H1 (cell line): ENCODE data around the gene PEAK1. TPM values are rescaled to one million over a fixed set of nuclear protein-coding genes. Genes with fewer than 3 reads are reported as not detected.

Experiments
- CTCF ChIA-PET: fragments of 300-600 bp; sonication (Branson Sonifier 250); formaldehyde crosslinking; loops from one replicate; lab custom pipeline; 2021; ENCODE audit not compliant: partially characterized antibody; lab: Charles Lee
- POLR2A ChIA-PET: fragments of 300-600 bp; sonication (Branson Sonifier 250); formaldehyde crosslinking; loops from one replicate; lab custom pipeline; 2021; ENCODE audit warnings: inconsistent platforms; ENCODE audit not compliant: partially characterized antibody; lab: Charles Lee
- DNase-seq, 2 experiments: peaks; one replicate each; pipeline versions ENCODE4 v3.0.0 to v3.0.0-alpha.2; 2010 to 2022; ENCODE audit warnings: low spot score in 2 of 2, low read depth in 1 of 2, mixed read lengths in 1 of 2
- FAIRE-seq: peaks from 2 replicates; lab custom pipeline; 2011; peaks lifted over from hg19 to GRCh38; lab: Jason Lieb, UNC
- H2AFZ ChIP-seq: 2 replicates; pipeline ENCODE4 v1.8.1; 2012; ENCODE audit warnings: low read length, inconsistent platforms
- H2AK5ac ChIP-seq: 2 replicates; pipeline ENCODE4 v1.6.1; 2013; ENCODE audit warnings: low read depth, low read length
- H2BK120ac ChIP-seq: replicated peaks from 2 replicates; pipeline ENCODE3; 2013; ENCODE audit warnings: low read depth, low read length, inconsistent platforms
- H2BK12ac ChIP-seq: 2 replicates; pipeline ENCODE4 v1.6.1; 2013; ENCODE audit warnings: low read depth, low read length
- H2BK15ac ChIP-seq: 2 replicates; pipeline ENCODE4 v1.6.1; 2013; ENCODE audit warnings: low read length
- H2BK20ac ChIP-seq: 2 replicates; pipeline ENCODE4 v1.6.1; 2013; ENCODE audit warnings: low read length
- H2BK5ac ChIP-seq: 2 replicates; pipeline ENCODE4 v1.6.1; 2013; ENCODE audit warnings: low read depth, low read length
- H3K14ac ChIP-seq: 2 replicates; pipeline ENCODE4 v1.6.1; 2013; ENCODE audit warnings: inconsistent platforms; ENCODE audit not compliant: insufficient read length
- H3K18ac ChIP-seq: 2 replicates; pipeline ENCODE4 v1.6.1; 2013; ENCODE audit warnings: low read length; ENCODE audit errors: extremely low read depth
- H3K23ac ChIP-seq: 2 replicates; pipeline ENCODE4 v1.6.1; 2013; ENCODE audit warnings: inconsistent platforms; ENCODE audit not compliant: insufficient read length
- H3K23me2 ChIP-seq: 2 replicates; pipeline ENCODE4 v1.6.1; 2013; ENCODE audit warnings: low read depth, low read length
- H3K27ac ChIP-seq: 2 replicates; pipeline ENCODE4 v1.6.1; 2011; ENCODE audit warnings: low read depth, low read length, inconsistent platforms
- H3K27me3 ChIP-seq, 4 experiments: replicated peaks in 1 of 4; 1 replicate in 1 of 4; 2 replicates in 3 of 4; pipeline versions ENCODE4 v1.6.1 to v1.8.1; 2011 to 2013; ENCODE audit warnings: low read length in 3 of 4, mild to moderate bottlenecking in 3 of 4, inconsistent platforms in 2 of 4, mixed read lengths in 2 of 4, moderate library complexity in 1 of 4; ENCODE audit not compliant: control insufficient read depth in 3 of 4, insufficient read depth in 3 of 4; ENCODE audit errors: extremely low read depth in 1 of 4
- H3K36me3 ChIP-seq, 4 experiments: 2 replicates each; pipeline versions ENCODE4 v1.6.1 to v1.8.1; 2011 to 2013; ENCODE audit warnings: mild to moderate bottlenecking in 4 of 4, low read length in 3 of 4, moderate library complexity in 2 of 4, control low read depth in 1 of 4, inconsistent platforms in 1 of 4; ENCODE audit not compliant: insufficient read depth in 4 of 4, control insufficient read depth in 2 of 4
- H3K4ac ChIP-seq: replicated peaks from 2 replicates; pipeline ENCODE3; 2013; ENCODE audit warnings: low read length, low read depth, mixed read lengths, inconsistent platforms; ENCODE audit not compliant: insufficient read length
- H3K4me1 ChIP-seq, 4 experiments: replicated peaks in 1 of 4; 1 replicate in 1 of 4; 2 replicates in 3 of 4; pipeline versions ENCODE4 v1.6.1 to v1.8.1; 2011 to 2013; ENCODE audit warnings: low read length in 3 of 4, inconsistent platforms in 2 of 4, mixed read lengths in 1 of 4; ENCODE audit not compliant: insufficient read depth in 4 of 4, control insufficient read depth in 3 of 4
- H3K4me2 ChIP-seq, 2 experiments: 2 replicates each; pipeline versions ENCODE4 v1.6.1 to v1.8.1; 2011 to 2013; ENCODE audit warnings: low read depth in 2 of 2, low read length in 2 of 2, control low read depth in 1 of 2, inconsistent platforms in 1 of 2, mild to moderate bottlenecking in 1 of 2; ENCODE audit not compliant: insufficient read depth in 1 of 2
- H3K4me3 ChIP-seq, 4 experiments: fragments of 200-600, 300-600 bp in 1 of 4; sonication (generic), shearing (Covaris generic), sonication (Bioruptor Twin) in 1 of 4; 2 replicates each; pipeline versions ENCODE4 v1.5.1 to v1.8.1; 2011 to 2016; ENCODE audit warnings: low read length in 4 of 4, low read depth in 3 of 4, control low read depth in 2 of 4, inconsistent platforms in 2 of 4, mild to moderate bottlenecking in 2 of 4, mixed read lengths in 1 of 4, moderate library complexity in 1 of 4; ENCODE audit not compliant: insufficient read depth in 2 of 4; ENCODE audit errors: extremely low read depth in 1 of 4
- H3K56ac ChIP-seq: replicated peaks from 2 replicates; pipeline ENCODE3; 2013; ENCODE audit warnings: low read depth, mild to moderate bottlenecking, mixed read lengths, low read length, inconsistent platforms; ENCODE audit not compliant: insufficient read length
- H3K79me1 ChIP-seq: 2 replicates; pipeline ENCODE4 v1.6.1; 2013; ENCODE audit warnings: low read depth, low read length, control low read depth
- H3K79me2 ChIP-seq, 2 experiments: 2 replicates each; pipeline versions ENCODE4 v1.6.1 to v1.8.1; 2012 to 2013; ENCODE audit warnings: low read length in 2 of 2, mild to moderate bottlenecking in 2 of 2, inconsistent platforms in 1 of 2; ENCODE audit not compliant: insufficient read depth in 2 of 2, control insufficient read depth in 1 of 2
- H3K9ac ChIP-seq, 4 experiments: replicated peaks in 1 of 4; 1 replicate in 1 of 4; 2 replicates in 3 of 4; pipeline versions ENCODE4 v1.6.1 to v1.8.1; 2011 to 2013; ENCODE audit warnings: low read depth in 3 of 4, low read length in 3 of 4, control low read depth in 2 of 4, mild to moderate bottlenecking in 2 of 4, moderate library complexity in 2 of 4, inconsistent platforms in 1 of 4; ENCODE audit errors: extremely low read depth in 1 of 4
- H3K9me3 ChIP-seq, 2 experiments: 2 replicates each; pipeline versions ENCODE4 v1.6.1 to v1.8.1; 2012 to 2013; ENCODE audit warnings: mild to moderate bottlenecking in 2 of 2, moderate library complexity in 2 of 2, control low read depth in 1 of 2, inconsistent platforms in 1 of 2, low read depth in 1 of 2, low read length in 1 of 2, mixed read lengths in 1 of 2; ENCODE audit not compliant: insufficient read depth in 2 of 2
- H4K20me1 ChIP-seq, 2 experiments: replicated peaks in 1 of 2; 2 replicates each; pipeline versions ENCODE3 to v1.8.1; 2011 to 2013; ENCODE audit warnings: inconsistent platforms in 2 of 2, low read length in 2 of 2, mild to moderate bottlenecking in 1 of 2; ENCODE audit not compliant: insufficient read depth in 2 of 2, control insufficient read depth in 1 of 2
- H4K5ac ChIP-seq: 2 replicates; pipeline ENCODE4 v1.6.1; 2013; ENCODE audit warnings: low read length, low read depth, mixed read lengths, inconsistent platforms; ENCODE audit not compliant: insufficient read length
- H4K8ac ChIP-seq: 2 replicates; pipeline ENCODE4 v1.8.0; 2013; ENCODE audit warnings: mild to moderate bottlenecking, moderate library complexity, low read length, inconsistent platforms; ENCODE audit not compliant: insufficient read depth; ENCODE audit errors: extremely low read depth
- H4K91ac ChIP-seq: replicated peaks from 2 replicates; pipeline ENCODE3; 2013; ENCODE audit warnings: low read length, mixed read lengths, inconsistent platforms; ENCODE audit not compliant: insufficient read length
- BCL11A ChIP-seq, 2 experiments: IDR thresholded peaks; one replicate each; pipeline ENCODE4 v1.6.1; 2011; ENCODE audit warnings: low read depth in 2 of 2, low read length in 2 of 2, mild to moderate bottlenecking in 2 of 2
- BRCA1 ChIP-seq: IDR thresholded peaks from 2 replicates; pipeline ENCODE4 v1.6.1; 2012; ENCODE audit warnings: low read depth, low read length, improper control_type of control experiment
- CBX5 ChIP-seq: fragments of 300-800, 300-1000 bp; sonication (generic); IDR thresholded peaks from 2 replicates; pipeline ENCODE4 v1.7.1; 2016; ENCODE audit warnings: antibody characterized with exemption, low read length, low read depth
- CTBP2 ChIP-seq: IDR thresholded peaks from 2 replicates; pipeline ENCODE4 v1.7.0; 2011; ENCODE audit warnings: borderline replicate concordance, mild to moderate bottlenecking, moderate library complexity, mixed read lengths, low read length; ENCODE audit not compliant: insufficient read depth, insufficient read length
- CTCF ChIP-seq, 3 experiments: IDR thresholded peaks; 1 replicate in 2 of 3; 2 replicates in 1 of 3; pipeline versions ENCODE4 v1.5.1 to v1.6.1; 2011; ENCODE audit warnings: low read length in 3 of 3, mild to moderate bottlenecking in 3 of 3, inconsistent platforms in 2 of 3, low read depth in 1 of 3, moderate library complexity in 1 of 3; ENCODE audit not compliant: insufficient read depth in 1 of 3; ENCODE audit errors: control extremely low read depth in 1 of 3
- KDM4A ChIP-seq: IDR thresholded peaks from one replicate; pipeline ENCODE4 v1.7.1; 2012; ENCODE audit warnings: low read depth, mild to moderate bottlenecking, moderate library complexity, low read length, inconsistent platforms; ENCODE audit not compliant: severe bottlenecking
- NRF1 ChIP-seq: IDR thresholded peaks from 2 replicates; pipeline ENCODE4 v1.6.1; 2011; ENCODE audit warnings: mild to moderate bottlenecking, low read depth, low read length, improper control_type of control experiment
- RFX5 ChIP-seq: IDR thresholded peaks from 2 replicates; pipeline ENCODE4 v1.6.1; 2011; ENCODE audit warnings: low read depth, low read length, improper control_type of control experiment, borderline replicate concordance
- SIX5 ChIP-seq: IDR thresholded peaks from 2 replicates; pipeline ENCODE4 v1.6.1; 2011; ENCODE audit warnings: mild to moderate bottlenecking, low read depth, low read length
- TBP ChIP-seq: IDR thresholded peaks from 2 replicates; pipeline ENCODE4 v1.6.1; 2011; ENCODE audit warnings: low read depth, low read length, improper control_type of control experiment
- WGBS, 2 experiments: shearing (Covaris generic) in 1 of 2; methylation state at CpG; one replicate each; pipeline versions ENCODE4 v1.1.6 to v1.1.7; 2013 to 2015; ENCODE audit warnings: low lambda C conversion rate in 2 of 2, mixed read lengths in 2 of 2, inconsistent platforms in 1 of 2, low coverage in 1 of 2, missing lambda C conversion rate in 1 of 2; ENCODE audit not compliant: insufficient replicate concordance in 2 of 2, insufficient coverage in 1 of 2, insufficient read length in 1 of 2; ENCODE audit errors: extremely low coverage in 1 of 2, missing lambda C conversion rate in 1 of 2; 5-methylcytosine and 5-hydroxymethylcytosine counted together
- polyA plus RNA-seq, 7 experiments: library from polyadenylated mRNA; depleted of rRNA in 3 of 7; stranded (reverse) in 5 of 7; unstranded in 2 of 7; fragments of >200 nt in 5 of 7; fragments of 200-250 nt in 2 of 7; gene quantifications; 1 replicate in 5 of 7; 2 replicates in 1 of 7; 4 replicates in 1 of 7; pipeline versions ENCODE4 v1.2.1 to v1.2.3, GENCODE V29; 2011 to 2013; ENCODE audit warnings: missing spikeins in 2 of 7, mixed read lengths in 2 of 7
- total RNA-seq: library from RNA; stranded (reverse); fragmentation: NEBNext Ultra II Directional; extraction: Animal tissue kit (Norgen Biotek cat#: 25700); gene quantifications from 2 replicates; pipeline ENCODE4 v1.2.1, GENCODE V29; 2021

PEAK1 gene
- total and polyA plus RNA-seq, 2 of the 8 experiments (the other 6 are each of a cell fraction or from before 2014, with no cell fraction given) = 8.8 to 44.8 TPM

- FAIRE-seq = no peak
- 91% methylated on average over 4 of the region's 4 CpGs; no CpG with 5 or more reads in 1 of the 2 experiments for WGBS, 2 experiments
- CTCF ChIA-PET = interaction anchor here (1.0 to 2.4 kb wide), 2 partner anchors 7 to 18 kb away, joined by 3 to 5 read pairs; no protein-coding TSS in a partner anchor
- TF ChIP-seq CTCF (IDR thresholded peaks at IDR 0.05; ENCODE audit: control extremely low read depth in 1 of 3, insufficient read depth in 1 of 3, low read depth in 1 of 3, low read length in 3 of 3) (no peak), SIX5 (no peak), BCL11A (IDR thresholded peaks at IDR 0.05; ENCODE audit: low read depth in 2 of 2, low read length in 2 of 2) (no peak), RFX5 (no peak), CTBP2 (no peak), NRF1 (no peak), KDM4A (no peak), BRCA1 (no peak), TBP (no peak), CBX5 (no peak)
Observed at GRCh38 chr15:77446840-77447390, 27.0 kb upstream of the PEAK1 start.

More at GRCh38 chr15:77446840-77447390, 27.0 kb upstream of the PEAK1 start:
- no peak overlapping the region for H4K5ac ChIP-seq
- H3K4ac ChIP-seq = no peak overlapping the region
- no peak overlapping the region for H3K23ac ChIP-seq
- no peak overlapping the region for H3K14ac ChIP-seq
- no peak overlapping the region for H2AFZ ChIP-seq
- peaks cover 0 to 3% of the 10 kb centered on the region in 2 experiments; a peak in 1 of 4 replicates for H3K9me3 ChIP-seq
- no peak overlapping the region for H2BK12ac ChIP-seq
- no peak overlapping the region for H3K56ac ChIP-seq
- POLR2A ChIA-PET = no interaction called here
- no peak overlapping the region for H3K18ac ChIP-seq
- no peak overlapping the region for H3K4me2 ChIP-seq
- no peak overlapping the region for H2BK5ac ChIP-seq
- H3K79me1 ChIP-seq = peaks cover 2% of the 10 kb centered on the region
- DNase-seq = no peak
- peaks cover 0 to 2% of the 10 kb centered on the region in 2 experiments for H4K20me1 ChIP-seq
- H3K23me2 ChIP-seq = no peaks in the 10 kb centered on the region
- no peak overlapping the region for H2AK5ac ChIP-seq
- H3K36me3 ChIP-seq = peaks cover 0 to 5% (median 0%) of the 10 kb centered on the region in 4 experiments; a peak in 2 of 8 replicates
- H2BK20ac ChIP-seq = no peak overlapping the region
- H3K9ac ChIP-seq = no peak overlapping the region
- H2BK15ac ChIP-seq = no peak overlapping the region
- no peak overlapping the region for H4K91ac ChIP-seq
- no peak overlapping the region for H3K4me3 ChIP-seq
- no peak overlapping the region for H4K8ac ChIP-seq
- H2BK120ac ChIP-seq = no peak overlapping the region
- no peak overlapping the region for H3K27ac ChIP-seq
- H3K27me3 ChIP-seq = no peaks in the 10 kb centered on the region
- H3K79me2 ChIP-seq = peaks cover 0 to 44% of the 10 kb centered on the region in 2 experiments; a peak in 2 of 4 replicates
- peaks cover 0 to 5% (median 2%) of the 10 kb centered on the region in 4 experiments; a peak in 2 of 7 replicates for H3K4me1 ChIP-seq
